Posterior cingulate gyrus (tissue), 11 donors: ENCODE measurements around the gene COL5A1.

Experiments used
- DNase-seq, 10 donors: peaks; one replicate each; pipeline versions ENCODE4 v3.0.0 to v3.0.0-alpha.2; 2020 to 2021; ENCODE audit warnings: mixed read lengths in 3 of 10
- intact Hi-C: fragments of 100-400 bp; cut with DNase I; formaldehyde crosslinking; loops from one replicate; pipeline ENCODE4 v1.15.1; 2023

The COL5A1 gene

DNA sequence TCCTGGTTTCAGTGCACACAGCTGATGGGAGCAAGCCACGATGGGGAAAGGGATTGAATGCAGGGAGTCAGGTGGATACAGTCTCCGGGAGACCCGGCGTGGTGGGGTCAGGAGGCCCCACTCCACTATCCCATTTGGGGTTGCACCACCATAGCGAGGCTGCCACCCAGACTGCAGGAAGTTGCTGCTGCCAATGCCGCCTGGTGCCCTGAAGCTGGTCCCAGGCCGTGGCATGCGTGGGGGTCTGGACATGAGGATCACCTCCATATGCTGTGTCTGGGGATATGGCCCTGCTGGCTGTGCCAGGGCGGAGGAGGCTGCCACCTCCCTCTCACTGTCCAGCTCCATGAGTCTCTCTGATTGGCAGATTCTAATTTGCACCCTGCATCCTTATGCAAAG, 45.3 kb downstream of the COL5A1 start:
- DNase-seq: peak in 2 of 10 donors; percentile 42 to 81
- intact Hi-C loops: no loop called here

DNA sequence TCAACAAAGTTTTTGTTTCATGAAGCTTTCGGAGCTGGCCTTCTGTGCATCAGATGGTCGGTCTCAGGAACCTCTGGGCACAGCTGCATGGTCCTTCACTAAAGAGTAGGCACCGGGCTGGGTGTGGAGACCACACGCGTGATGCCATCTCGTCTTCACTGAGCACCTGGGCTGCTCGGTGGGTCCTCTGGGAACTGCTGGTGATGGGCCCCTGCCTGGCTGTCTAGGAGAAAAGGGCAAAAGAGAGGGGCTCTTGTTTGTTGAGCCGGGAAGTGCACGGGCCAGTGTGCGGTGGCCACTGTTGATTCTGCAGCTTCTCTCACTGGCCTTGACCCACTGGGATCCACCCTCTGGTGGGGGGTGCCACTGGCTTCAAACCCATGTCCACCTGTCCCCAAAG, 46.0 kb downstream of the COL5A1 start:
- peak in 4 of 10 donors; percentile 6 to 59 (median 40) for DNase-seq
- intact Hi-C loops: no loop called here

DNA sequence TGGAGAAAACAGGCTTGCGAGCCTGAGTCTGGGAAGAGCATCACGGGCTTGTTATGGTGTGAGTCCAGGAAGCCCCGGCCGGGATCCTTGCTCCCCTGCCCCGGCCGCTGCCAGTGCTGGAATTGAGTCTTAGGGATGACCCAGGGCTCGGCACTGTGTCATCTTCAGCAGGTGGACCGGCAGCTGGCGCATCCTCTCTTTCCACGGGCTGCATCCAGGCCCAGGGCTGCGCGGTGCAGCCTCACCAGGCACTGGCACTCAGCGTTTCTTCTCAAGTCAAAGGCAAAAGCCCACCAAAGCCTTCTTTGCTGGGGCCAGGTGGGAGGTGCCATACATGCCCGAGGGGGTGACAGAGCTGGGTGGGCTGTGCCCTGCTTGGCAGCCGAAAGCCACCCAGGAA, 46.6 kb downstream of the COL5A1 start:
- peak in 4 of 10 donors; percentile 2 to 69 (median 60) for DNase-seq

DNA sequence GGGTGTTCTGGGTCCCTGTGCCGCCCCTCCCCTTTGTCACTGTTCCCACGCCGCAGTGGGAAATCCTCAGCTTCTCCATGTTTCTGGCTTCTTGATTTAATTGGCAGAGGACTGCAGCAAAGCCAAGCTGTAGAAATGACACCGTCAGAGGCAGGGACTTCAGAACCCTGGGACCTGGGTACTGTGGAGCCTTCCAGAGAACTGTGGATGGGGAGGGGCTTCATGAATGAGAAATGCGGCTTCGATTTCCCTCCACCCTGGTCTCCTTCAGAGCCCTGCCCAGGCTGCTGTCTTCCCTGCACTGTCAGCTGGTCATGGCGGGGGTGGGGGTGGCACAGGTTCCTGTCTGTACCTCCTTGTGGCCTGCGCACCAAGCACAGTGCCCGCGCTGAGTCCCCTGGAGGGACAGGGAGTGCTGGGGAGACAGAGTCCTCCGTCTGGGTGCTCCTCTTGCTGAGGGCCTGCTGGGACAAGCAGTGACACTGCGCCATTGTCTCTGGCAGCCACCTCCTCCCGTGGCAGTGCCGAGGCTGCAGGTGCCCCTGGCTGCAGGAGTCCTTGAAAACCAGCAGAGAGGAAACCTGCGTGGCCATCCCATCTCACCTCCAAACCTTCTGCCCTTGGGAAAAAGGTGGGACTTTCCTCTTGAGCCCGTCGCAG, 47.2 kb downstream of the COL5A1 start:
- DNase-seq: peak in 4 of 10 donors; percentile 5 to 66 (median 49)
- intact Hi-C loops: no loop called here

More for the DNA sequence above, 46.6 kb downstream of the COL5A1 start:
- intact Hi-C loops: no loop called here

DNA sequence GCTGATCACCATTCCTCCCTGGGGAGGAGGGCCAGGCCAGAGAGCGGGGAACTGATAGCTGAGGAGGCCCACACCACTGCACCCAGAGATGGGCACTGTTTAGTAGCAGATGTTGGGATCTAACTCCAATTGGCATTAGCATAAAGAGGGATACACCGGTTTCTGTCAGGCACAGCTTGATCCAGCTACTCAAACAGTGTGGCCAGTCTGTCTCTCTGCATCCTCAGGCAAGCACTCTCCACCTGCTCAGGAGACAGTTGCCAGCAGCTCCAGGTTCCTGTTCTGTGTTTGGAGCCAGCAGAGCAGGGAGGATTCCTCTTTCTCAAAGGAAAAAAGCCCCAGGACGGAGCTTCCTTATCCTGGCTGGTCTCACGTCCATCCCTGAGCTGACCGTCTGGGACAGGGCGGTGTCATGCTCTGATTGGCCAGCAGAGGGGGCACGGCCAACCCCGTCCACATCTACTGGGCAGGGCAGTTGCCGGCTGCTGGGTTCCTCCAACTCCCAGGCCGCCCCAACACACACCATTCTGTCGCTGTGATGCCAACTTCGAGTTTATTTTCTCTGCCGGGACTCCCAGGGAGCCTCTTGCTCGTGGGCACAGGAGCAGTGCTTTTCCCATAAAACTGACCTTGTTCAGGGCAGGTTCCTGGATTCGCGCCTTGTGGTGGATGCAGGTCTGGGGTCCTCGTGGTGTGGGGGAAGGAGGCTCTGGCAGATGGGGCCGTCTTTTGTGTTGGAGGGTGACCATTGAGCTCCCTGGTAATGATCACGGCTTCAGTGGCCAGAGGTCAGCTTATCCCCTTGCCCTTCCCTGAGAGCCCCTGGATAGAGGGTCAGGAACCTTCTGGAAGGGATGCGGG, 47.9 kb downstream of the COL5A1 start:
- peak; percentile 34 to 94 (median 70) for DNase-seq
- intact Hi-C loops: no loop called here

DNA sequence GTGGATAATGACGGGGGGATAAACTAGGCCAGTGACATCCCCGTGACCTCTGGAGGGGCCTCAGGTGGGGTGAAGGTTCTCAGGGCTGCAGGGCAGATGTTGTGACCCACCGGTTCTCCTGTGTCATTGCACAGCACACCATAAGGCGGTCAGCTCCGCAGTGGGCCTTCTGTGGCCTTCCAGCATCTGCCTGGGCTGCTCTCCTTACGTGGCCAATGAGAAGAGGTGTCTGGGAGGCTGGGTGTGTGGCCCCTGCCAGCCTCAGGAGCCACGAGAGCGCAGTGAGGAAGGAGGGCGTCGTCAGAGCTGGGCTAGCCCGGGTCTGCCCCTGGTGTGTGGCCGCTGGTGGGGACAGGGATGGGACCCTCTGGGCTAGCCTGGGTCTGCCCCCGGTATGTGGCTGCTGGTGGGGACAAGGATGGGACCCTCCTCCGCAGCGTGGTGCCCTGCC, 48.7 kb downstream of the COL5A1 start:
- DNase-seq: peak in 3 of 10 donors; percentile 39 to 77 (median 50)
- intact Hi-C loops: no loop called here

DNA sequence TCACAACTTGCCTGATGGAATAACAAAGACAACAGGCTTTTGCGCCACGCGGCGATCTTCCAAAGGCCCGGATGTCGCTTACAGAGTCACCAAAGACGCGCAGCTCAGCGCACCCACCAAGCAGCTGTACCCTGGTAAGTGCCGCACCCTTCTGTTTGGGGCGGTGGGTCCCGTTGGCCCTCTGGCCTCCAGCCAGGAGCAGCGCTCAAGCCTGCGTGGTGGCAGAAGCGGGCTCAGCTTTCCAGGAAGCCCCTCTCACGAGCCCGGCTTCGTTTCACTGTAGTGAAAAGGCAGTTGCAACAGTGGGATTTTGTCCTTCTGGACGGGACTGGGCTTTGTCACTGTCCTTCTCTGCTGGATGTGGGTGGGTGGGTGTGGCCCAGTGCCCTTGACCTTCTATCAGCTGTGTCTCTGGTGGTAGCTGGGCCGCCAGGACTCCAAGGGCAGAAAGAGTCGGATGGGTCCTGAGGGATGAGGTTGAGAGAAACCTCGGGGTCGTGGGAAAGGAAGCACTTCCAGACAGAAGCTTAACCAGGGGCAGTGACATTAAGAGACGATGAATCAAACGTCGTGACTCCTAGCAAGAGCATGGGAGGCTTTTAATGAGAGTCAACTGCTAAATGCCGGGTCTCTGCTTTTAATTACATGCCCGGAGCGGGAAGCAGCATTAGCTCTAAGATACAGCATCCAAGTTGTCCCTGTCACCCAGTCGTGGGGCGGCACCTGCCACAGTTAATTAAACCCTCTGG, 49.5 kb downstream of the COL5A1 start:
- peak in 4 of 10 donors; percentile 4 to 72 (median 56) for DNase-seq
- intact Hi-C loops: no loop called here

DNA sequence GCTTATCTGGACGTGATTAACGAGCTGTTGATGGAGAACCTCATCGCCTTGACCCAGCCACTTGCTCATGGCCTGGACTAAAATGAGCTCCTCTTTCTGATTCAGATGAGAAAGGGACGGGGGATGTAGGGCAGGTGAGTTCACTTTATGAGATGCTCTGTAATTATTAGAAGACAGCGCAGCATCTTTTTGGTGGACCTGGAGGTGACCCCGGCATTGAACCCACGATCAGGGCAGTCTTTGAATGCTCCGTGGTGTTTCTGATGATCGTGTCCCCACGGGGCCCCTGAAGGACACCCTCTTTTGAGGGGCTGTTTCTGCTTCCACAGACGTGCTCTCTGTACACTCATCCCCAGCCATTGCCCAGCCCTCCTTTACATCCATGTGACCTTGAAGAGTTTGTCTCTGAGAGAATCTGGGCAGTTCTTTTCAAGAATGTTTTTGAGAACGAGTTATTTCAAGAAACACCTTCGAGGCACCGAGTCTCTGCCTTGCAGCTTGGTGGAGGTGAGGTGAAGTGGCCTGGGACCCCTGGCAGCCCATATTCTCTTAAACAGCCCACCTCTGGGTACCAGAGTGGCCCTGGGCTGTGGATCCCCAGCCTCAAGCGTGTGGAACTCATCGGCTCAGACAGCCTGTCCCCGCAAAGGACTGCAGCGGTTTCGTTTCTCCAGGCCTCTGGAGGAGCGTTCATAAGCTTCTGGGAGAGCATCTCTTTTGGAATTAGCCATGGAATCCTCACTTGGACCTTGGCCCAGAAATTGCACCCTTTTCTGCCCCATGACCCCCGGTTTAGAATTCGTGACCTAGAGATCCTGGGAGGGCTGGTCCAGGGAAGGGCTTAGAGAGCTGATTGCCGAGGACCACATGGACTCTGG, 50.3 kb downstream of the COL5A1 start:
- intact Hi-C loops: no loop called here
- peak in 4 of 10 donors; percentile 3 to 39 (median 36) for DNase-seq

DNA sequence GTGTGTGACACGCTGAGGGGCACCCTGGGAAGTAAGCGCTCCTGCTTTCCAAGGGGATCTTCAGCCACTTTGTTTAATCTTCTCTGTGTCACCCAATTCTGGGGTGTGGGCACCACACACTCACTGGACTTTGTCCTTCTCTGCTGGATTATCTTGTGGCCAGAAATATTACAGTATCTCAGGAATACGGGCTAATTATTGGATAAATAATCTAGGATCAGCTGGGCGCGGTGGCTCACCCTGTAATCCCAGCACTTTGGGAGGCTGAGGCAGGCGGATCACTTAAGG, 50.9 kb downstream of the COL5A1 start:
- DNase-seq: peak in 4 of 10 donors; percentile 1 to 61 (median 30)
- intact Hi-C loops: no loop called here

DNA sequence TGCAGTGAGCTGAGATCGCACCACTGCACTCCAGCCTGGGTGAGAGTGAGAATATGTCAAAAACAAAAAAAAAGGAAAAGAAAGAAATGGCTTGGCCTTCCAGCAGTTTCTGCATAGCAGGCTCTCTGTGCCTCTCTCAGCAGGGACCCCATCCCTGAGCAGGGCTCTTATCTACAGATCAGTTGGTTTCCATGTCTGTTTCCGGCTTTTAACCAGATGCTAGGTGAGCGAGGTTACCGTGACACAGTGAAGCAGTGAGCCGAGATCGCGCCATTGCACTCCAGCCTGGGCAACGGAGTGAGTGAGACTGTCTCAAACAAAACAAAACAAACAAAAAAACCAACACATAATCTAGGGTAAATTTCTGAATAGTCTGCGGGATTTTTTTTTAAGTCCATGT, 51.4 kb downstream of the COL5A1 start:
- DNase-seq: peak in 3 of 10 donors; percentile 24 to 78 (median 50)
- intact Hi-C loops: no loop called here

DNA sequence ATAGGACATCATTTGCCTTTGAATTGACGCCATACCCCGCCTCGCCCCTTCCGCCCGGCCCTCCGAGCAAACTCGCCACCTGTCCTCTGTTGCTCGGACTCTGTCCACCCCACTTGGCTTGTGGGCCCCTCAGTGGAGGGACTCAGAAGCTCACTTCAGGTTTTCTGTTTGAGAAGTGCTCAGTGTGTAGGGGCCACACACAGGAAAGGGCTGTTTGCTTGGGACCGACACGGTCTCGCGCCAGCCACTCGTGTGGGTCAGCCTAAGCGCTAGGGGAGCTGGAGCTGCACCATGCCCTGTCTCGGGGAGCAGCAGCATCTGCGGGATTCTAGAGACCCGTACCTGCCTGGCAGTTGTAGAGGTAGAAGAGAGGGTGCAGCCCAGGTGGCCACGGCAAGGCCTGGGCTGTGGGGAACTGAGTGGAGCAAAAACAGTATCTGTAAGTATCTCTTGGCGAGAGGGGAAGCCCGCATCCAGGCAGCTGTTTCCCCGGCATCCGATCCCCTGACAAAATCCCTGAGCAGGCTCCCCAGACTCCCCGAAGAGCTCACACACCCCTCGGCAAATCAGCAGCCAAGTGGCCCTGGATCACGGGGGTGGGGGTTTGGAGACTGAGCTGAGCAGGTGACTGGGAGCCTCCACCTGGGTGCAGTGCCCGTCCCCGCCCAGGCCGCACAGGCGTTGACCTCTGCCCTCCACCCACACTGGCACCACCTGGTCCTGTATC, 52.2 kb downstream of the COL5A1 start:
- peak in 4 of 10 donors; percentile 22 to 81 (median 68) for DNase-seq
- intact Hi-C loops: no loop called here

DNA sequence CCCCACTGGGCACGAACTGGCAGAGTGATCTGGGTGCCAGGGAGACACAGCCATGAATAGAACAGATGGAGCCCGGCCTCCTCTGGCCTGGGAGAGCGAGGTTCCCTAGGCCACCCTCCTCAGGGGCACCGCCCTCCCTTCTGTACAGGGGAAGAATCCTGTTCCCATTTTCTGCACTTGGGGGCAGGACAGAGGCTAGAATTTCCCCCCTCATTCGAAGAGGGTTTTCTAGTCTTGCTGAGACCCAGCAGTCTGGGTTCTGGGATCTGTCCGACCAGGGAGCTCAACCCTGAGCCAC, 52.7 kb downstream of the COL5A1 start:
- peak in 1 of 10 donors; percentile 11 for DNase-seq

DNA sequence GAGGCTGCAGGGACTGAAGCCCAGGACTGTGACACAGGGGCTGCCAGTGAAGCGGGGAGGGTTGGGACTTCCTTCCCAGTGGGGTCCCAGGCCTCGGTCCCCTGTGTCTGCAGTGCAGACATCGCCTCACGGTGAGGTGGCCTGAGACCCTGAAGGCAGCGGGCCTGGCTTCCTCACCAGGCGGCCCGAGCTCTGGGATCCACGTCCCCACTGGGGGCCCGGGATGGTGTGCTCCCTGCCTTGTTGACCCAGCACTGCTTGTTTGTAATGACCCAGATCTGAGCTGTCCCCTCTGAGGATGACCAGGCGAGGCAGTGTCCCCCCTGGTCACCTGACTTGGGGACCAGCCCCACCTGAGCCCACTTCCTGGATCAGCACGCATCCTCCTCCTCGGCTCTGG, 53.1 kb downstream of the COL5A1 start:
- intact Hi-C loops: loop anchor here (5.0 kb wide), 1 partner anchor 648 kb away; no protein-coding TSS in a partner anchor
- peak in 4 of 10 donors; percentile 21 to 62 (median 54) for DNase-seq

More for the DNA sequence above, 52.7 kb downstream of the COL5A1 start:
- intact Hi-C loops: no loop called here

DNA sequence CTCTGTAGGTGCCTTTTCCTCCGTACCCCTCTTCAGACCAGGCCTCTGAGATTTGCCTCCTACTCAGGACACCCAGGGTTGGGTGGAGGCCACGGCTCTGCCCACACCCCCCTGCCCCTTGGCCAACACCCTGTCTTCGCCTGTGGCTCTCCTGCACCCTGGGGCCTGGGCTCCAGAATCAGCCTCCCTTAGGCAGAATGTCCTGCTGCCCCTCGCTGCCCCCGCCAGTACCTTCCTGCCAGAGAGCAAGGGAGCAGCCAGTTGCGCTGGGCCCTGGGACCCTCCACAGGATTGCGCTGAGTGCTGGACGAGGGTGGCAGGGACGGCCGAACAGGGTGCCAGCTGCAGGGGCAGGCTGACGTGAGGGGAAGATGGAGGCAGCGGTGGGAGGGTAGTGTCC, 53.5 kb downstream of the COL5A1 start:
- peak in 4 of 10 donors; percentile 24 to 79 (median 61) for DNase-seq
- intact Hi-C loops: loop anchor here (5.0 kb wide), 1 partner anchor 647 kb away; no protein-coding TSS in a partner anchor

DNA sequence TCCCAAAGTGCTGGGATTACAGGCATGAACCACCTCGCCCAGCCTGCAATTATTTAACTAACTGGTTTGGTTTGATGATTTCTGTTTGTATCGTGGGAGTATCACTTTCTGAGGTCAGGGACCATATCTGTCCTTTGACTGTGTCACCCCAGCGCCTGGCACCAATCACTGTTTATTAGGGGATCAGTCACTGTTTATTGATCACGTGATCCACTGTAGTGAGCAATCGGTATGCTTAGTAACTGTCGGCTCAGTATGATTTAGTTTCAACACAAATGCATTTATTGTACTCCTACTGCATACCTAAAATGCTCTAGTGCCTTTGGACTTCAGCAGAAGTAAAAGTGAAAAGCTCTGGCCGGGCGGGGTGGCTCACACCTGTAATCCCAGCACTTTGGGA, 54.8 kb downstream of the COL5A1 start:
- DNase-seq: peak in 2 of 10 donors; percentile 2 to 30
- intact Hi-C loops: loop anchor here (5.0 kb wide), 1 partner anchor 646 kb away; no protein-coding TSS in a partner anchor

DNA sequence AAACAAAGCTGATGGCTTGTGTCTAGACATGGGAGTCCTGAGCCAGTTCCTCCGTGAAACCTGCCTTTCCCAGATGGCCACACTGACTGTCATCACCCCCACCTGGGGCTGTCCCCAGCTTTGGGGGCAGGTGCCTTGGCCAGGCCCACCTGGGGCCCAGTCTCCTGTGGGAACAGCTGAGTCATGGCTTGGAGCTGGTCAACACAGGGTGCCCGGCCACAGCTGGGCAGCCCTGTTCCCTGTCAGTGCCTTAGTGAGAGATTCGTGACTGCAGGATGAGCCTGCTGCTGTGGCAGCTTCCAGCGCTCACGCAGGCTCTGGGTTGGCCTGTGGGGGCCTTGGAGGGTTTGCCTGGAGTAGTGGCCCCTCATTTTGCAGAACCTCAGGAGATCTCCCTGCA, 56.5 kb downstream of the COL5A1 start:
- DNase-seq: peak in 1 of 10 donors; percentile 19
- intact Hi-C loops: loop anchor here (1.0 to 5.0 kb wide), 2 partner anchors 41 to 644 kb away; no protein-coding TSS in a partner anchor

DNA sequence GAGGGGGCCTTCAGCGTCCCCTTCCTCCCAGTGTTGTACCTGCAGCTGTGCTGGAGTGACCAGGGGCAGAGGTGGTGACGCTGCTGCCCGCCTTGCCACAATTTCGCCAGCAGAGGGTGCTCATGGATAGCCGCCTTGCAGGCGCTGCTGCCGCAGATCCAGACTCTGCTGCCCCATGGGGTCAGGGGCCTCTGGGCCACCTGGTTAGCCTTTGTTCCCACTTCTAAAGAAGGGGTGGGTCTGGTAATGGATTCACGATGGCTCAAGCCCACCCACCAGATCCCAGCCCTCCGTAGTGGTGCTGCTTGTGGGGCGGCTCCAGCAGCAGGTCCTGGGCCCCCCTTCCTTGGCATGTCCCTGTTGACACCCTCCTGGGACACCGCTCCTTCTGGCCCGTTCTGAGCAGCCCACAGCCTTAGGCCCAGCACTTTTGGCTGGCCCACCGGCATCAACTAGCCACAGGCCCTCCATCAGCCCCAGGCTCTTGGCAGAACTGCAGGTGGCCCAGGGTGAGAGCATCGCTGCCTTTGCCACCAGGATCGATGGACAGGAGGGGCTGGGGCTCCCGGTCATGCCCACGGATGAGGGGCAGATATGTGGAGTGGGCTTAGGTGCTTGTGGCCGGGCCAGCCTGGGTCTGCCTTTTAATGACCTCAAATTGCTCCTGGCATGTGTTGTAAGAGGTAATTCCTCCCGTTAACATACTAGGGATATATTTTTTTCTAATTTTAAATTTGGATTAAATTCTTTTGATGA, 57.2 kb downstream of the COL5A1 start:
- peak; percentile 52 to 95 (median 70) for DNase-seq
- intact Hi-C loops: loop anchor here (1.0 to 5.0 kb wide), 2 partner anchors 41 to 644 kb away; no protein-coding TSS in a partner anchor

DNA sequence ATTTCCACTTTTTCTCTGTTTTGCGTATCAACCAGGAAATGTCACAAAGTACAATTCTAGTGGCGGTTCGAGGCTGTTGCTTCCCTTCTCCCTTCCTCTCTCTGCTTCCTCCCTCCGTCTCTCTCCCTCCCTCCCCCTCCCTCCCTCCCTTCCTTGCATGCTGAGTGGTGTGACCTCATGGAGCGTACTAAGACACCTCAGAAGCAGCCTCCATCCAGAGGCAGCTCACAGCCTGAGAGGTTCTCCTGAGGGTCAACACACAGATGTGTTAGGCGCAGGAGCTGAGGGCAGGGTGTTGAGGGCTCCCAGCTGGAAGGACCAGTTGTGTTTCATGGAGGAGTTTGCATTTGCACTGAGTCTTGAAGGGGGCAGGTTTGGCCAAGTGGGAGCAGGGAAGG, 57.7 kb downstream of the COL5A1 start:
- intact Hi-C loops: loop anchor here (5.0 kb wide), 1 partner anchor 643 kb away; no protein-coding TSS in a partner anchor
- no peak for DNase-seq
